ENCODE measurements around the gene SOX10.

SOX10 gene

GRCh38 chr22:37971475-37972434 is 12.6 kb downstream of the SOX10 start:
- TF ChIP-seq CTCF (IDR thresholded peaks at IDR 0.05; ENCODE audit: low read depth, low read length, missing control alignments): no peak

GRCh38 chr22:37970864-37971263 is 13.5 kb downstream of the SOX10 start:
- no peak overlapping the region for H3K4me3 ChIP-seq (replicated peaks; ENCODE audit: low read depth, low read length)
- no peak for TF ChIP-seq CTCF (IDR thresholded peaks at IDR 0.05; ENCODE audit: low read depth, low read length, missing control alignments)
- DNase-seq (ENCODE audit: extremely low read depth, low read depth): no peak

More at GRCh38 chr22:37971475-37972434, 12.6 kb downstream of the SOX10 start:
- no peak overlapping the region for H3K4me3 ChIP-seq (replicated peaks; ENCODE audit: low read depth, low read length)
- no peak for DNase-seq (ENCODE audit: extremely low read depth, low read depth)

GRCh38 chr22:37968452-37969251 is 15.7 kb downstream of the SOX10 start:
- TF ChIP-seq CTCF (IDR thresholded peaks at IDR 0.05; ENCODE audit: low read depth, low read length, missing control alignments): no peak
- DNase-seq (ENCODE audit: extremely low read depth, low read depth): no peak
- H3K4me3 ChIP-seq (replicated peaks; ENCODE audit: low read depth, low read length): no peak overlapping the region

- DNase-seq (ENCODE audit: extremely low read depth, low read depth): no peak
- no peak for TF ChIP-seq CTCF (IDR thresholded peaks at IDR 0.05; ENCODE audit: low read depth, low read length, missing control alignments)
- no peak overlapping the region for H3K4me3 ChIP-seq (replicated peaks; ENCODE audit: low read depth, low read length)
Measured at GRCh38 chr22:37967637-37968451, 16.5 kb downstream of the SOX10 start.

- no peak overlapping the region for H3K4me3 ChIP-seq (replicated peaks; ENCODE audit: low read depth, low read length)
- TF ChIP-seq CTCF (IDR thresholded peaks at IDR 0.05; ENCODE audit: low read depth, low read length, missing control alignments): no peak
- no peak for DNase-seq (ENCODE audit: extremely low read depth, low read depth)
Measured at GRCh38 chr22:37967147-37967546, 17.2 kb downstream of the SOX10 start.

GRCh38 chr22:37965940-37966664 is 18.3 kb downstream of the SOX10 start:
- H3K4me3 ChIP-seq (replicated peaks; ENCODE audit: low read depth, low read length): no peak overlapping the region
- TF ChIP-seq CTCF (IDR thresholded peaks at IDR 0.05; ENCODE audit: low read depth, low read length, missing control alignments): no peak
- DNase-seq (ENCODE audit: extremely low read depth, low read depth): no peak
